Measurements from ENCODE around the gene RNF14.

- TF ChIP-seq ZNF317 (CRISPR knock-in tag; IDR thresholded peaks at IDR 0.05; ENCODE audit: borderline replicate concordance, low read depth) (no peak), CTCF (IDR thresholded peaks at IDR 0.05) (no peak), CREB1 (CRISPR knock-in tag; IDR thresholded peaks at IDR 0.05) (no peak), ELF4 (CRISPR knock-in tag; IDR thresholded peaks at IDR 0.05; ENCODE audit: low read depth) (no peak), ZNF423 (CRISPR knock-in tag; IDR thresholded peaks at IDR 0.05) (no peak), IRF1 (CRISPR knock-in tag; IDR thresholded peaks at IDR 0.05) (no peak), MAX (CRISPR knock-in tag; IDR thresholded peaks at IDR 0.05) (no peak), ZBTB21 (CRISPR knock-in tag; IDR thresholded peaks at IDR 0.05; ENCODE audit: borderline replicate concordance) (no peak), E2F5 (CRISPR knock-in tag; IDR thresholded peaks at IDR 0.05) (no peak), SP1 (CRISPR knock-in tag; conservative IDR thresholded peaks at IDR 0.05) (no peak)
Observed at GRCh38 chr5:141965071-141965470, 3.8 kb upstream of the RNF14 start.
